NCI-H1048 (cell line): ENCODE results near the gene CEMIP2.
"Not testable (repeated sequence)": the region's sequence is repeated elsewhere in the genome, so short reads cannot be mapped to it uniquely, and the experiment has no call there.

Experiments
- DNase-seq: peaks from one replicate; lab custom pipeline; 2025; lab: John Stamatoyannopoulos, UW

Gene CEMIP2

DNA sequence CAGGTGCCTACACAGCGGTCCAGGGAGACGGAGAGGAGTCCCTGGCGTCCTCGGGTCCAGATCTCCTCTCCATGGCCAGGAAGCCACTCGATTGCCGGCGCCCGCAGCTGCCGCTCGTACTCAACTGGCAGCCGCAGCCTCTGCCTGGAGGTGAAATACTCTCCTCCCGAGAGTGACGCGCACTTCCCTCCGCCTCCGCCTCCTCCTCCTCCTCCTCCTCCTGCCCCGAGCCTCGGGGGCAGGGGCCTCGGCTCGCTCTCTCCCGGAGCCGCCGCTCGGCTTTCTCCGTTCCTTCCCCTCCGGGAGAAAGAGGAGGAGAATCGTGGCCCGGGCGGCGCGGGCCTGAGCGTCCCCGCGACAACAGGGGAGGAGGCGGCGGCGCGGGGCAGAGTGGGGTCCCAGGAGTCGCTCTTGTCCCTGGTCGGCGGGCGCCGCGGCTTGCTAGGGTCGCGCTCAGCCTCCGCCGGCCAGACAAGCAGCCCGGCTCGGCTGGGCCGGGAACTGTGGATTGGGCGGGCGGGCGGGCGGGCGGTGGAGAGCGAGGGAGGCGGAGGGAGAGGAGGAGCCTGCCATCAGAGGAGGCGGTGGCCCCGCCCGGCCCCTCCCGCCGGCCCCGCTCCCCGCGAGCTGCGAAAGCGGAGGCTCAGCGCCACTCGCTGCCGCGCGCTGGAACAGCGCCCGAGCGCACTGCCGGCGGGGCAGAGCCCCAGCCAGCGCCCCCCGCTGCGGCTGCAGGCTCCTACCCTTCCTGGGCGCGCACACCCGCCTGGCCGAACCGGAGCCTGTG lies at the start of gene CEMIP2:
Gene CEMIP2 (minus strand): TSS at position 126 of the 787 bp plus-strand sequence. CDS start 18,140 bp downstream, outside the sequence.
- DNase-seq, result peak; percentile 61

DNA sequence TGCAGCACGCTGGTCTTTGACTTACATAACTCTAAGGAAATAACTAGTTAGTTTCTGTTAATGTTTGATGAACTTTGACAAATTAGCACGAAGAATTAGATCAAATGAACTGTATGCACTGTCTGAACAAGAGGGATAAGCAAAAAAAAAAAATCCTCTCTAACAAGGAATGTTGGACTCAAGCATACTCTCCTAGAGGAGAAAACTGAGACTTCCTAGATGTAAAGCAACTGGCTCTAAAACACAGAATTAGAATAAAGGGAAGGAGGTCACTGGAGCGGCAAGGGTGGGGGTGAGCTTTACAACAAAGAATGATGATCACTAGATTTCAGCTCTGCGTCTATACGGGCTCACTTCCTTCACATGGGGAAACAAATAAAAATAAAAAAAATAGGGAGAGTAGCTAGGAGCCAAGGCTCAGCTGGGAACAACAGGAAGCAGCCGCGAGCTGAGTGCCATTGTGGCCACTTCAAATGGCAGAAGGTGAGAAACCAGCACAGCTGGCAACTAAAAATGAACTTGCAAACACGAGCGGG lies 48.7 kb upstream of the CEMIP2 start:
- DNase-seq, result no peak

GRCh38 chr9:71814815-71815214 lies 46.5 kb upstream of the CEMIP2 start:
- no peak for DNase-seq

DNA sequence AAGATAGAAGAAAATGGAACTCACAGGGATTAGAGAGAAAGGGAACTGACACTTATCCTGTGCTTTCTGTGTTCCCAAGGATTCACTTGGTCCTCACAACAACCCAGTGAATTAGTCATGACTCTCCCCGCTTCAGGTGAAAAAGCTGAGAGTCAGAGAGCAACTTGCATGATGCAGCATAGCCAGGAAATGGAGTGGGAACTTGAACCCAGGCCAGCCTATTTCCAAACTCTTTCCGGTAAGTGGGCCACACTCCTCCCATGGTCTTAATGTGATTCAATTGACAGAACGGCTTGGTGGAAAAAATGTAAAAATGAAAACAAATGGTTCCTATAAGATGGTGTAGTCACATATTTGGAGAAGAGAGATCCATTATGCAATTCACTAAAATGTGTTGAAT lies 45.9 kb upstream of the CEMIP2 start:
- no peak for DNase-seq

DNA sequence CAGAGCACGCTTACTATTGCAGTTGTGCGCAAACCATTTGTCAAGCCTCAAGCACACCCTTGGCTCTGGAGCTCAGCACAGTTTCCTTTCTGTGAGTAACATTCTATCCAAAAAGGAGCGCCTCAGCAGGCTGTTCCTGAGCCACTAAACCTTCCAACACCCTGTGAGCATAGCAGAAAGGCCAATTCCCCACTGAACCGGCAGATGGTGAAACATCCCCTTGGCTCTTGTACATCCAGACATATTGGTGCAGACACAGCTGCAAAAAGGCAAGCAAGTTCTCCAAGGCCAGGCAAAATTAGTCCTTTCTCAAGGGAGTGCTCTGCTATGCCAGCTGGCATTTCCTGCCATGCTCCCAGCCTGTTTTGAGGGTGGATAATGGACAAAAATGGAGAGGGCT lies 44.1 kb upstream of the CEMIP2 start:
- DNase-seq, result no peak

GRCh38 chr9:71808068-71808467 lies 39.8 kb upstream of the CEMIP2 start:
- DNase-seq, result no peak

GRCh38 chr9:71806901-71807307 lies 38.6 kb upstream of the CEMIP2 start:
- DNase-seq, result peak; percentile 65

GRCh38 chr9:71805096-71805495 lies 36.8 kb upstream of the CEMIP2 start:
- not testable (repeated sequence) for DNase-seq

GRCh38 chr9:71801826-71802225 lies 33.5 kb upstream of the CEMIP2 start:
- no peak for DNase-seq

DNA sequence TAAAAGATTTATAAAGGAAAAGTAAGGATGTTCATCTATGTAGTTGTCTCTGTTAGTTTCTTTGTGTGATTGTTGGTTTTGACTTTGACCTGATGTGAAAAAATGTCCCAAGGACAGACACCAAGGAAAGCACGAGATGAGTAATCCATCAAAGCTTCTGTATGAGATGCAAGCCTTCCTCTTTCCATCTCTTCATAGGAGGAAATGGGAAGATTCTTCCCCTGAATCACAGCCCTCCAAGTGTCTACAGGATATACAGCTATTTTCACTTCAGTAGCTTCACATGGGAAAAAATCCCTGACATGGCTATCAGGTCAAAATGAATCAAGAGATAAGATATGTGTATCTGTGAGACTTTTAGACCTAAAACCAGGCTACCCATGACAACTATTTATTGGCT lies 29.0 kb upstream of the CEMIP2 start:
- DNase-seq, result no peak

DNA sequence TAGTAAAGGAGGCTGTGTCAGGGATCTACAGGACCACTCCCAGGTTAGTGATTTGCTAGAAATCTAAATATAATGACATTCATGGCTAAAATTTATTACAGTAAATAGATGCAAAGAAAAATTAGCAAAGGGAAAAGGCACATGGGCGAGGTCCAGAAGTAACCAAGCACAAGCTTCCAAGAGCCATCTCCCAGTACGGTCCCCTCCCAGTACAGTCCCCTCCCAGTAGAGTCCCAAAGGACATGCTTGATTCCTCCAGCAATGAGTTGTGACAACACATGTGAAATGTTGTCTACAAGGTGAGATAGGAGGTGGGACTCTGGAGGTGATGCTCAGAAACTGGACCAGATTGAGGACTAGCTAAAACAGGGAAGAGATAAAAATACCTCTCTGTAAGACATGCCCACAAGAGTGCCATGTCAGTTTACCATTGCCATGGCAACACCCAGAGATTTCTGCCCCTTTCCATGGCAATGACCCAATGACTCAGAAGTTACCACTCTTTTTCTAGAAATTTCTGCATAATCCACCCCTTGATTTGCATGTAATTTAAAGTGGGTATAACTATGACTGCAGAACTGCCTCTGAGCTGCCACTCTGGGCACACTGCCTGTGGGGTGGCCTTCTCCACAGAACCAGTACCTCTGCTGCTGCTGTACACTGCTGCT lies 27.9 kb upstream of the CEMIP2 start:
- no peak for DNase-seq

DNA sequence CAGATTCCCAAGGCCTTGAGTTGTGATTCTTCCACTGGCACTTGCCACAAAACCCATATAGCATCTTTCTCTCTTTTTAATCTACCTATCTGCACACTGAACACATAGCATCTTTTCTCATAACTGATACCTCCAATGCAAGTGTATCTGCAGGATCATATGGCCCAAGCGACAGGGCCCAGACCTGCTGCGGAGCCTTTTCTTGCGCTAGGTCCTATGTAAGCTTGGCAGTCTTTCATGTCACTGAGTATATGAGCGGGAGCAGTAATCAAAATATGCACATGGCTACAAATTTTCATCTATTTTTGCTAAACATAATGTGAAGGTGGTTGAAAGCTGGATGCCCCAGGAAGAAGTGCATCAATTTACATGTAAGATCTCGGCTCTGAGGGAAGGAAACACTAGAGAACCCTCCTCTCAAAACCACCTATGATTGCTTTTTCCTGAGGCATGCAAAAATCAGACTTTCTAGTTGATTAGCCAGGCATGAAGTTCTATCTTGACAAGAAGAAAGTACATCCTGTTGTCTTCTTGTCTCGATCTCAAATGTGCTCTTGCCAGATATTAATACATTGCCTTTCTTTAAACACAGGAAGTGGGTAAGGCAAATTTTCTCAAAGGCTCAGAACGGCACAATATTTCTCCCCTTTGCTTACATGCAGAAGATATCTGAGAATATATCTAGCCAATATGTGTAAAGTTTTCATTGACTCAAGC lies 26.9 kb upstream of the CEMIP2 start:
- DNase-seq, result no peak

DNA sequence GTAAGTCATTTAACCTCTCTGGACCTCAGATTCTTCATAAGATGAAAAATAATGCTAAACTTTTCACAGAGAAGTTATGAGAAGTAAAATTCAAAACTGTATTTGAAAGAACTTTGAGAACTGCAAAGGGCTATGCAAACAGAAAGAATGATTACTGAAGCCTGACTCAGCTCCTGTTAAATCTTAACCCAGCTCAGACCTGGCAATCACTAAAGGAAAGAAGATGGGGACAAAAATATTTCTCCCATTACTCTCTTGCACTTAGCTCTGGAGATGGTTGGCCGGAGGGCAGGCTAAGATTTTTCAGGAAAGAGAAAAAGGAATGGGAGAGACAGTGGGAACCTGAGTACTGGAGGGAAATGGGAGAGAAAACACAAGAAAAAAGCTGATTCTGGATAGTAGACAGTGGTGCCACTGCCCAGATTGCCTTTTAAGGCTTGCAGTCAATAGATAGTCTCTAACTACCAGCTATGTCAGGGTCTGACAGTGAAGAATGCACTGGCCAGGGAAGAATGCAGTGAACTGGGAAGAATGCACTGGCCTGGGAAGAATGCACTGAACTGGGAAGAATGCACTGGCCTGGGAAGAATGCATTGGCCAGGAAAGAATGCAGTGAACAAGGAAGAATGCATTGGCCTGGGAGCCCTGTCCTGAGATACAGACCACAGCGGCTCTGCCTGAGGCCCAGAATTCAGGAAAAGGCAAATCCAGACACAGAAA lies 25.2 kb upstream of the CEMIP2 start:
- DNase-seq, result no peak

GRCh38 chr9:71791875-71792274 lies 23.6 kb upstream of the CEMIP2 start:
- no peak for DNase-seq

GRCh38 chr9:71790296-71790695 lies 22.0 kb upstream of the CEMIP2 start:
- no peak for DNase-seq

- no peak for DNase-seq
Observed at GRCh38 chr9:71783120-71783523, 14.8 kb upstream of the CEMIP2 start.

GRCh38 chr9:71781391-71781790 lies 13.1 kb upstream of the CEMIP2 start:
- no peak for DNase-seq

DNA sequence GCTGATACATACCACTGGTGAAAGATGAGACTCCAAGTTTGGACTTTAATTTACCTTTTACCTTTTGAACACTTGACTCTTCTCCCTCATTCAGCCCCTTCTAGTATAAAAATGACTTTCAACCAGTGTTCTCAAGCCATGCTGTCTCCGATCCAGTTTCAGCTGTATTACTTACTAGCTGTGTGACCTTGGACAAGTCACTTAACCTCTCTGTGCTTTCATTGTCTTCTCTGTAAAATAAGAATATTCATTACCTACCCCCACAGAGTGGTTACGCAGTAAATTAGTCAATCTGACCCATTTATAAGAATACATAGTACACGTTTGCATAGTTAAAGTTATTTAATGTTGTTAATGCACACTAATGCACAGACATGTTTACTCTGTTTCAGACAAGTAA lies 12.6 kb upstream of the CEMIP2 start:
- DNase-seq, result no peak

DNA sequence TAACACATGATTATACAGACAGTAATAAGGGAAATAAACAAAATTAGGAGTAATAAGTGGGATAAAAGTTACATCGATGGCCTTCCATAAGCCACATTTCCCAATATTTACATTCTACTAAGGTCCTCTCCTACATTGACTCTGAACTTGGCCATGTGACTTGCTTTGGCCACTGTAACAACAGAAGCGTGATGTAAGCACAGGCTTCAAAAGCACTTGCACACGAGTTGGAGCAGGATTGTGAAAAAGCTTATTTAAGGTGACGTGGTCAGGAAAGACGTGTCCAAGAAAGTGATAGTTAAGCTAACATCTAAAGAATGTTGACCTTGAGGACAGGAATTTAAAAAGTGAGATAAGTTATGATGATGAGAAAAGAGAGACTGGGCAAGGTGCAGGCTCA lies 9.8 kb upstream of the CEMIP2 start:
- DNase-seq, result no peak

- no peak for DNase-seq
Observed at GRCh38 chr9:71774920-71775319, 6.6 kb upstream of the CEMIP2 start.

DNA sequence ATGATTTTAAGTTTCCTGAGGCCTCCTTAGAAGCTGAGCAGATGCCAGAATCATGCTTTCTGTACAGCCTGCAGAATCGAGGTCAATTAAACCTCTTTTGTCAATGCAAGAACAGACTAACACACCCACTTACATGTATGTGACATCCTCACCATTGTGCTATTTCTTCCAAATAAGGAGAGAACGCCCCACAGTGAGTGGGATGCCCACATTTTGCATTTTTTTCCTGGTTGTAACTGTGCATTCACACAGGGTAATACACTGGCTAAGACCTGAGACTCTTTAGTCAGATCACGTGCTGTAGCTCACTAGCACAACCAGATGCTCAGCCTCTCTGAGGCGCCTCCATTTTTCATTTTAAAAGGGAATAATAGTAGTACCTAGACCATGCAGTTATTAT lies 4.4 kb upstream of the CEMIP2 start:
- no peak for DNase-seq

DNA sequence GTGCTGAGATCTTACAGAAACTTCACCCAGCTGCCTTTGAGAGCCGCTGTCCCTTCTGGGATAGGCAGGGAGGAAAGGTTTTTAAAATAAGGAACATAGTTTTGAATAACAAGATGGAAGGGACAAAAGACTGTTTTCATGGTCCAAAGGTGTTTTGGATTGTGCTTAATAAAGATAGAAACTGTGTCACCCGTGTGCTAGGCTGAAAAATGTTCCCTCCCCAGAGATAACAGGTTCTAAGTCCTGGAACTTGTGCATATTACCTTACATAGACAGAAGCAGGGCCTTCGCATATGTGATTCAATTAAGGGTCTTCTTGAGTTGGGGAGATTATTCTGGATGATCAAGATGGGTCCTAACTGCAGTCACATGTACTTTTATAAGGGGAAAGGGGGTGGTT lies 1.9 kb upstream of the CEMIP2 start:
- DNase-seq, result no peak
